HepG2 (cell line): ENCODE measurements around the gene CPSF6. TPM values are rescaled to one million over a fixed set of nuclear protein-coding genes. Genes with fewer than 3 reads are reported as not detected.

Source experiments
- ATAC-seq: fragments of 200-7000 bp; cut with Tn5 transposase; 3 replicates; pipeline ENCODE4 v1.9.1; 2020; ENCODE audit warnings: mild to moderate bottlenecking, moderate library complexity
- BruUV-seq: library from RNA; stranded (reverse); fragments of 400-500 nt; replicated peaks from 2 replicates; lab custom pipeline; 2021; lab: Mats Ljungman, UMichigan
- CTCF ChIA-PET: fragments of 300-600 bp; formaldehyde crosslinking; extraction: SDS; loops from one replicate; lab custom pipeline; 2021; ENCODE audit warnings: low total read pairs, inconsistent platforms, low intra/inter-chr PET ratio; lab: Yijun Ruan, JAX
- POLR2A ChIA-PET: fragments of 350-600 bp; sonication (Branson Sonifier 250); formaldehyde crosslinking; loops from one replicate; lab custom pipeline; 2020; ENCODE audit warnings: antibody characterized with exemption, inconsistent platforms; lab: Yijun Ruan, JAX
- DNase-seq: peaks from one replicate; pipeline ENCODE4 v3.0.0-alpha.2; 2015; ENCODE audit warnings: low spot score
- FAIRE-seq: peaks from 3 replicates; lab custom pipeline; 2011; peaks lifted over from hg19 to GRCh38; lab: Jason Lieb, UNC
- H2AFZ ChIP-seq: one replicate; pipeline ENCODE4 v1.6.1; 2011; ENCODE audit warnings: low read length, inconsistent platforms
- H3K27ac ChIP-seq: fragments of 300-600 bp; 3 replicates; pipeline ENCODE4 v1.8.0; 2011; ENCODE audit warnings: mixed run types, mild to moderate bottlenecking, mixed read lengths, low read length, inconsistent platforms; ENCODE audit not compliant: insufficient read depth; ENCODE audit errors: extremely low read length
- H3K27me3 ChIP-seq, 2 experiments: fragments of 200-600 bp in 1 of 2; 2 replicates in 1 of 2; 3 replicates in 1 of 2; pipeline versions ENCODE4 v1.6.0 to v1.8.0; 2011; ENCODE audit warnings: low read length in 2 of 2, mild to moderate bottlenecking in 2 of 2, moderate library complexity in 2 of 2, inconsistent platforms in 1 of 2; ENCODE audit not compliant: insufficient read depth in 2 of 2, control insufficient read depth in 1 of 2
- H3K36me3 ChIP-seq, 2 experiments: fragments of 200-600 bp in 1 of 2; replicated peaks in 1 of 2; 2 replicates in 1 of 2; 3 replicates in 1 of 2; pipeline versions ENCODE4 v1.5.1 to v1.8.0; 2011; ENCODE audit warnings: low read length in 2 of 2, inconsistent platforms in 1 of 2; ENCODE audit not compliant: insufficient read depth in 2 of 2, control insufficient read depth in 1 of 2
- H3K4me1 ChIP-seq: 2 replicates; pipeline ENCODE4 v1.5.1; 2012; ENCODE audit warnings: low read length, inconsistent platforms; ENCODE audit not compliant: insufficient read depth
- H3K4me2 ChIP-seq: 2 replicates; pipeline ENCODE4 v1.6.0; 2011; ENCODE audit warnings: low read depth, low read length, inconsistent platforms
- H3K4me3 ChIP-seq, 3 experiments: fragments of 200-600 bp in 1 of 3; sonication (generic), shearing (Covaris generic) in 1 of 3; replicated peaks in 1 of 3; 2 replicates each; pipeline ENCODE4 v1.5.1; 2011 to 2016; ENCODE audit warnings: low read length in 3 of 3, inconsistent platforms in 2 of 3, low read depth in 2 of 3, mild to moderate bottlenecking in 2 of 3, control low read depth in 1 of 3, mixed read lengths in 1 of 3; ENCODE audit not compliant: insufficient read depth in 1 of 3
- H3K79me2 ChIP-seq: one replicate; pipeline ENCODE4 v1.6.1; 2011; ENCODE audit warnings: low read length, inconsistent platforms; ENCODE audit not compliant: insufficient read depth
- H3K9ac ChIP-seq: 2 replicates; pipeline ENCODE4 v1.6.0; 2011; ENCODE audit warnings: mild to moderate bottlenecking, low read depth, low read length, inconsistent platforms; ENCODE audit not compliant: insufficient read depth
- H3K9me3 ChIP-seq: 2 replicates; pipeline ENCODE4 v1.5.1; 2012; ENCODE audit warnings: mild to moderate bottlenecking, low read length
- H4K20me1 ChIP-seq: 2 replicates; pipeline ENCODE4 v1.6.0; 2011; ENCODE audit warnings: inconsistent platforms, mild to moderate bottlenecking, low read length, moderate library complexity; ENCODE audit not compliant: insufficient read depth
- ARNT ChIP-seq: fragments of 450-650 bp; IDR thresholded peaks from 2 replicates; pipeline ENCODE4 v1.6.1; 2017
- FLYWCH1 ChIP-seq: sonication (generic); formaldehyde crosslinking; IDR thresholded peaks from 2 replicates; pipeline ENCODE4 v1.8.1; 2023; ENCODE audit warnings: mild to moderate bottlenecking, missing genetic modification reagents
- HMG20A ChIP-seq: IDR thresholded peaks from 2 replicates; pipeline ENCODE4 v1.6.1; 2016; ENCODE audit warnings: borderline replicate concordance
- NCOA2 ChIP-seq: sonication (generic); formaldehyde crosslinking; IDR thresholded peaks from 2 replicates; pipeline ENCODE4 v1.8.0; 2022; ENCODE audit warnings: inconsistent platforms
- NCOA5 ChIP-seq: sonication (generic); formaldehyde crosslinking; IDR thresholded peaks from 2 replicates; pipeline ENCODE4 v1.4.0; 2020; ENCODE audit warnings: missing genetic modification reagents
- ZFAT ChIP-seq: sonication (generic); formaldehyde crosslinking; conservative IDR thresholded peaks from 2 replicates; pipeline ENCODE4 v1.8.1; 2023; ENCODE audit warnings: missing genetic modification reagents, inconsistent platforms
- ZNF20 ChIP-seq: sonication (generic); formaldehyde crosslinking; IDR thresholded peaks from 2 replicates; pipeline ENCODE4 v1.4.0; 2020; ENCODE audit warnings: mild to moderate bottlenecking, moderate library complexity, missing genetic modification reagents
- ZNF350 ChIP-seq: sonication (generic); formaldehyde crosslinking; IDR thresholded peaks from 2 replicates; pipeline ENCODE4 v1.4.0; 2020; ENCODE audit warnings: mild to moderate bottlenecking, low read depth, missing genetic modification reagents, borderline replicate concordance
- ZNF367 ChIP-seq: sonication (generic); formaldehyde crosslinking; IDR thresholded peaks from 2 replicates; pipeline ENCODE4 v1.4.0; 2020; ENCODE audit warnings: missing genetic modification reagents, borderline replicate concordance
- ZNF781 ChIP-seq: sonication (generic); formaldehyde crosslinking; IDR thresholded peaks from 2 replicates; pipeline ENCODE4 v1.5.1; 2020; ENCODE audit warnings: borderline replicate concordance, mild to moderate bottlenecking, missing genetic modification reagents; ENCODE audit errors: not compliant biosample characterization
- WGBS: methylation state at CpG from one replicate; pipeline ENCODE4 v1.1.6; 2017; ENCODE audit warnings: low lambda C conversion rate; 5-methylcytosine and 5-hydroxymethylcytosine counted together
- in situ Hi-C: cut with HindIII; loops from 2 replicates; pipeline ENCODE4 v1.10.0; 2017; ENCODE audit warnings: low pct_unique_long_range_greater_than_20kb; ENCODE audit not compliant: extremely low pct_ligation_motif_present
- intact Hi-C: fragments of 100-400 bp; cut with micrococcal nuclease; formaldehyde crosslinking; loops from one replicate; pipeline ENCODE4 v1.10.0; 2022; ENCODE audit not compliant: unreplicated experiment
- polyA plus RNA-seq, 8 experiments: library from polyadenylated mRNA; depleted of rRNA in 3 of 8; stranded (reverse) in 7 of 8; unstranded in 1 of 8; fragments of >200 nt; fragmentation: Illumina TruSeq in 4 of 8; extraction: Trizol in 4 of 8; gene quantifications; 2 replicates each; pipeline versions ENCODE4 v1.2.1 to v1.2.3, GENCODE V29; 2011 to 2016; ENCODE audit warnings: low read depth in 4 of 8, missing spikeins in 1 of 8, mixed read lengths in 1 of 8; ENCODE audit not compliant: insufficient read depth in 1 of 8
- total RNA-seq, 5 experiments: library from RNA; depleted of rRNA; stranded (reverse); fragments of >200 nt; fragmentation: Illumina TruSeq; extraction: Trizol; gene quantifications; 2 replicates each; pipeline ENCODE4 v1.2.3, GENCODE V29; 2016; ENCODE audit warnings: low read depth in 1 of 5
- TF ChIP-seq, protein P1 (sequence below): sonication (generic); formaldehyde crosslinking; IDR thresholded peaks from 2 replicates; pipeline ENCODE4 v1.9.0; 2021; ENCODE audit warnings: missing genetic modification reagents, mild to moderate bottlenecking, borderline replicate concordance
- TF ChIP-seq, protein P2 (sequence below): sonication (generic); formaldehyde crosslinking; IDR thresholded peaks from 2 replicates; pipeline ENCODE4 v1.4.0; 2020; ENCODE audit warnings: missing genetic modification reagents, borderline replicate concordance
- TF ChIP-seq, protein P3 (sequence below): sonication (generic); formaldehyde crosslinking; IDR thresholded peaks from 2 replicates; pipeline ENCODE4 v1.5.0; 2020; ENCODE audit warnings: missing genetic modification reagents
- TF ChIP-seq, protein P4 (sequence below): sonication (generic); formaldehyde crosslinking; IDR thresholded peaks from 2 replicates; pipeline ENCODE4 v1.4.0; 2020; ENCODE audit warnings: missing genetic modification reagents
- TF ChIP-seq, protein P5 (sequence below): fragments of 450-650 bp; IDR thresholded peaks from 2 replicates; pipeline ENCODE4 v1.6.1; 2017; ENCODE audit warnings: mild to moderate bottlenecking

The CPSF6 gene
- total and polyA plus RNA-seq, 2 of the 13 experiments (the other 11 are each of a cell fraction or from before 2014, with no cell fraction given), result 41.8 to 71.0 TPM

DNA sequence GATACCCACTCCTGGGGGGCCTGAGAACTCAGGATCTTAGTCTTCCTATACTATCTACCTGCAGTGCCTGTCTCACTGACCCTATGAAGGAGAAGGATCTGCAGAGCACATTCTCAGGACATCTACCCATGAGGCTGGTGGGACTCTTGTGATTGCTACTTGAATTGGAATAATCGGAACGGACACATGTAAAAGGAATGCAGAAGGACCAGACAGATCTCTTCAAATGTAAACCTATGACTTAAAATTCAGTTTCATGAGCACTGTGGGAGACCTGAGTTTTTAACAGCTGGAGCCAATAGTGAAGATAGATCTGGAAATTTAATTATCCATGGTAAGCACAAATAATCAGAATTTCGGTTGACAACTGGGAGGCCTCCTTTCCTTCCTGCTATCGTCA, 35.2 kb upstream of the CPSF6 start:
- no peak overlapping the region for H3K4me2 ChIP-seq
- H3K9me3 ChIP-seq, result peaks cover 12% of the 10 kb centered on the region
- WGBS, result 55% methylated on average over 4 of the region's 4 CpGs
- BruUV-seq, result no TSS peak
- FAIRE-seq (no peak), ATAC-seq (no peak), DNase-seq (no peak)
- no peaks in the 10 kb centered on the region for H3K36me3 ChIP-seq
- ChIA-PET CTCF (no interaction called here), POLR2A (no interaction called here)
- no peaks in the 10 kb centered on the region for H3K79me2 ChIP-seq
- no peak overlapping the region for H3K4me3 ChIP-seq
- H2AFZ ChIP-seq, result no peak overlapping the region
- no peak overlapping the region for H3K27ac ChIP-seq
- no peaks in the 10 kb centered on the region for H4K20me1 ChIP-seq
- intact Hi-C loops, result no loop called here
- no peaks in the 10 kb centered on the region for H3K4me1 ChIP-seq
- in situ Hi-C loops, result no loop called here
- H3K27me3 ChIP-seq, result peaks cover 0 to 11% of the 10 kb centered on the region in 2 experiments; a peak in 2 of 5 replicates
- H3K9ac ChIP-seq, result no peak overlapping the region
- TF ChIP-seq, protein P1, sequence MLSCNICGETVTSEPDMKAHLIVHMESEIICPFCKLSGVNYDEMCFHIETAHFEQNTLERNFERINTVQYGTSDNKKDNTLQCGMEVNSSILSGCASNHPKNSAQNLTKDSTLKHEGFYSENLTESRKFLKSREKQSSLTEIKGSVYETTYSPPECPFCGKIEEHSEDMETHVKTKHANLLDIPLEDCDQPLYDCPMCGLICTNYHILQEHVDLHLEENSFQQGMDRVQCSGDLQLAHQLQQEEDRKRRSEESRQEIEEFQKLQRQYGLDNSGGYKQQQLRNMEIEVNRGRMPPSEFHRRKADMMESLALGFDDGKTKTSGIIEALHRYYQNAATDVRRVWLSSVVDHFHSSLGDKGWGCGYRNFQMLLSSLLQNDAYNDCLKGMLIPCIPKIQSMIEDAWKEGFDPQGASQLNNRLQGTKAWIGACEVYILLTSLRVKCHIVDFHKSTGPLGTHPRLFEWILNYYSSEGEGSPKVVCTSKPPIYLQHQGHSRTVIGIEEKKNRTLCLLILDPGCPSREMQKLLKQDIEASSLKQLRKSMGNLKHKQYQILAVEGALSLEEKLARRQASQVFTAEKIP (CRISPR knock-in tag), result no peak
- TF ChIP-seq NCOA5, result no peak
- TF ChIP-seq ZNF367 (CRISPR knock-in tag), result no peak
- TF ChIP-seq FLYWCH1 (CRISPR knock-in tag), result no peak
- TF ChIP-seq HMG20A, result no peak
- no peak for TF ChIP-seq ZNF350 (CRISPR knock-in tag)
- no peak for TF ChIP-seq NCOA2 (CRISPR knock-in tag)
- TF ChIP-seq, protein P2, sequence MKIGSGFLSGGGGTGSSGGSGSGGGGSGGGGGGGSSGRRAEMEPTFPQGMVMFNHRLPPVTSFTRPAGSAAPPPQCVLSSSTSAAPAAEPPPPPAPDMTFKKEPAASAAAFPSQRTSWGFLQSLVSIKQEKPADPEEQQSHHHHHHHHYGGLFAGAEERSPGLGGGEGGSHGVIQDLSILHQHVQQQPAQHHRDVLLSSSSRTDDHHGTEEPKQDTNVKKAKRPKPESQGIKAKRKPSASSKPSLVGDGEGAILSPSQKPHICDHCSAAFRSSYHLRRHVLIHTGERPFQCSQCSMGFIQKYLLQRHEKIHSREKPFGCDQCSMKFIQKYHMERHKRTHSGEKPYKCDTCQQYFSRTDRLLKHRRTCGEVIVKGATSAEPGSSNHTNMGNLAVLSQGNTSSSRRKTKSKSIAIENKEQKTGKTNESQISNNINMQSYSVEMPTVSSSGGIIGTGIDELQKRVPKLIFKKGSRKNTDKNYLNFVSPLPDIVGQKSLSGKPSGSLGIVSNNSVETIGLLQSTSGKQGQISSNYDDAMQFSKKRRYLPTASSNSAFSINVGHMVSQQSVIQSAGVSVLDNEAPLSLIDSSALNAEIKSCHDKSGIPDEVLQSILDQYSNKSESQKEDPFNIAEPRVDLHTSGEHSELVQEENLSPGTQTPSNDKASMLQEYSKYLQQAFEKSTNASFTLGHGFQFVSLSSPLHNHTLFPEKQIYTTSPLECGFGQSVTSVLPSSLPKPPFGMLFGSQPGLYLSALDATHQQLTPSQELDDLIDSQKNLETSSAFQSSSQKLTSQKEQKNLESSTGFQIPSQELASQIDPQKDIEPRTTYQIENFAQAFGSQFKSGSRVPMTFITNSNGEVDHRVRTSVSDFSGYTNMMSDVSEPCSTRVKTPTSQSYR (CRISPR knock-in tag), result no peak
- TF ChIP-seq ZNF781 (CRISPR knock-in tag), result no peak
- TF ChIP-seq, protein P3, sequence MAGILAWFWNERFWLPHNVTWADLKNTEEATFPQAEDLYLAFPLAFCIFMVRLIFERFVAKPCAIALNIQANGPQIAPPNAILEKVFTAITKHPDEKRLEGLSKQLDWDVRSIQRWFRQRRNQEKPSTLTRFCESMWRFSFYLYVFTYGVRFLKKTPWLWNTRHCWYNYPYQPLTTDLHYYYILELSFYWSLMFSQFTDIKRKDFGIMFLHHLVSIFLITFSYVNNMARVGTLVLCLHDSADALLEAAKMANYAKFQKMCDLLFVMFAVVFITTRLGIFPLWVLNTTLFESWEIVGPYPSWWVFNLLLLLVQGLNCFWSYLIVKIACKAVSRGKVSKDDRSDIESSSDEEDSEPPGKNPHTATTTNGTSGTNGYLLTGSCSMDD (CRISPR knock-in tag), result no peak
- TF ChIP-seq ARNT, result no peak
- TF ChIP-seq ZFAT, result no peak
- TF ChIP-seq, protein P4, sequence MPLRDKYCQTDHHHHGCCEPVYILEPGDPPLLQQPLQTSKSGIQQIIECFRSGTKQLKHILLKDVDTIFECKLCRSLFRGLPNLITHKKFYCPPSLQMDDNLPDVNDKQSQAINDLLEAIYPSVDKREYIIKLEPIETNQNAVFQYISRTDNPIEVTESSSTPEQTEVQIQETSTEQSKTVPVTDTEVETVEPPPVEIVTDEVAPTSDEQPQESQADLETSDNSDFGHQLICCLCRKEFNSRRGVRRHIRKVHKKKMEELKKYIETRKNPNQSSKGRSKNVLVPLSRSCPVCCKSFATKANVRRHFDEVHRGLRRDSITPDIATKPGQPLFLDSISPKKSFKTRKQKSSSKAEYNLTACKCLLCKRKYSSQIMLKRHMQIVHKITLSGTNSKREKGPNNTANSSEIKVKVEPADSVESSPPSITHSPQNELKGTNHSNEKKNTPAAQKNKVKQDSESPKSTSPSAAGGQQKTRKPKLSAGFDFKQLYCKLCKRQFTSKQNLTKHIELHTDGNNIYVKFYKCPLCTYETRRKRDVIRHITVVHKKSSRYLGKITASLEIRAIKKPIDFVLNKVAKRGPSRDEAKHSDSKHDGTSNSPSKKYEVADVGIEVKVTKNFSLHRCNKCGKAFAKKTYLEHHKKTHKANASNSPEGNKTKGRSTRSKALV (CRISPR knock-in tag), result no peak
- TF ChIP-seq, protein P5, sequence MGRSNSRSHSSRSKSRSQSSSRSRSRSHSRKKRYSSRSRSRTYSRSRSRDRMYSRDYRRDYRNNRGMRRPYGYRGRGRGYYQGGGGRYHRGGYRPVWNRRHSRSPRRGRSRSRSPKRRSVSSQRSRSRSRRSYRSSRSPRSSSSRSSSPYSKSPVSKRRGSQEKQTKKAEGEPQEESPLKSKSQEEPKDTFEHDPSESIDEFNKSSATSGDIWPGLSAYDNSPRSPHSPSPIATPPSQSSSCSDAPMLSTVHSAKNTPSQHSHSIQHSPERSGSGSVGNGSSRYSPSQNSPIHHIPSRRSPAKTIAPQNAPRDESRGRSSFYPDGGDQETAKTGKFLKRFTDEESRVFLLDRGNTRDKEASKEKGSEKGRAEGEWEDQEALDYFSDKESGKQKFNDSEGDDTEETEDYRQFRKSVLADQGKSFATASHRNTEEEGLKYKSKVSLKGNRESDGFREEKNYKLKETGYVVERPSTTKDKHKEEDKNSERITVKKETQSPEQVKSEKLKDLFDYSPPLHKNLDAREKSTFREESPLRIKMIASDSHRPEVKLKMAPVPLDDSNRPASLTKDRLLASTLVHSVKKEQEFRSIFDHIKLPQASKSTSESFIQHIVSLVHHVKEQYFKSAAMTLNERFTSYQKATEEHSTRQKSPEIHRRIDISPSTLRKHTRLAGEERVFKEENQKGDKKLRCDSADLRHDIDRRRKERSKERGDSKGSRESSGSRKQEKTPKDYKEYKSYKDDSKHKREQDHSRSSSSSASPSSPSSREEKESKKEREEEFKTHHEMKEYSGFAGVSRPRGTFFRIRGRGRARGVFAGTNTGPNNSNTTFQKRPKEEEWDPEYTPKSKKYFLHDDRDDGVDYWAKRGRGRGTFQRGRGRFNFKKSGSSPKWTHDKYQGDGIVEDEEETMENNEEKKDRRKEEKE, result no peak
- no peak for TF ChIP-seq ZNF20
